ENCODE data around the gene LRWD1. TPM values are rescaled to one million over a fixed set of nuclear protein-coding genes. Genes with fewer than 3 reads are reported as not detected.

The LRWD1 gene
- total RNA-seq, 1 donor from 2014 or later: 22.0 TPM

Other genes with a start within 250 kb of the LRWD1 start
- 1.8 and 1.9 TPM in 2 replicates for gene SH2B2, start 178.1 kb upstream of the LRWD1 start, total RNA-seq
- not detected in 2 replicates for gene SPDYE6, start 108.5 kb upstream of the LRWD1 start, total RNA-seq
- 25.7 and 30.0 TPM in 2 replicates for gene PRKRIP1, start 68.6 kb upstream of the LRWD1 start, total RNA-seq
- gene ORAI2, start 31.4 kb upstream of the LRWD1 start, total RNA-seq: 53.5 and 53.8 TPM in 2 replicates
- gene ALKBH4, start 121 bp upstream of the LRWD1 start, total RNA-seq: 8.9 and 10.0 TPM in 2 replicates
- 46.8 and 52.2 TPM in 2 replicates for gene POLR2J, start 13.9 kb downstream of the LRWD1 start, total RNA-seq
- gene RASA4B, start 52.8 kb downstream of the LRWD1 start, total RNA-seq: 17.1 and 20.3 TPM in 2 replicates
- 15.1 and 18.1 TPM in 2 replicates for gene UPK3BL2, start 78.7 kb downstream of the LRWD1 start, total RNA-seq
- not detected in 2 replicates for gene SPDYE2, start 86.2 kb downstream of the LRWD1 start, total RNA-seq
- 45.2 and 50.7 TPM in 2 replicates for gene POLR2J3, start 107.6 kb downstream of the LRWD1 start, total RNA-seq
- gene RASA4, start 151.8 kb downstream of the LRWD1 start, total RNA-seq: 45.5 and 46.6 TPM in 2 replicates
- 10.6 and 17.5 TPM in 2 replicates for gene UPK3BL1, start 177.8 kb downstream of the LRWD1 start, total RNA-seq
- gene SPDYE2B, start 185.3 kb downstream of the LRWD1 start, total RNA-seq: not detected in 2 replicates
- 13.9 and 17.3 TPM in 2 replicates for gene POLR2J2, start 206.7 kb downstream of the LRWD1 start, total RNA-seq